OCI-LY1 (cell line): ENCODE measurements around the gene GAD2.

Experiments
- H2AFZ ChIP-seq: fragments of 200-600 bp; sonication (generic), shearing (Covaris generic); 2 replicates; pipeline ENCODE4 v1.6.0; 2014; ENCODE audit warnings: antibody characterized with exemption, mild to moderate bottlenecking, low read length
- H3F3A ChIP-seq: fragments of 200-600 bp; sonication (generic), shearing (Covaris generic); 2 replicates; pipeline ENCODE4 v1.6.0; 2014; ENCODE audit warnings: mild to moderate bottlenecking, antibody characterized with exemption, low read length, moderate library complexity; ENCODE audit not compliant: insufficient read depth
- H3K27ac ChIP-seq: fragments of 200-600 bp; sonication (generic); 2 replicates; pipeline ENCODE4 v1.5.1; 2014; ENCODE audit warnings: low read length, mixed run types, mild to moderate bottlenecking, low read depth; ENCODE audit not compliant: poor library complexity, severe bottlenecking
- H3K27me3 ChIP-seq: fragments of 200-600 bp; sonication (generic); 2 replicates; pipeline ENCODE4 v1.6.0; 2014; ENCODE audit warnings: antibody characterized with exemption, mild to moderate bottlenecking, low read length, moderate library complexity; ENCODE audit not compliant: insufficient read depth
- H3K36me3 ChIP-seq: fragments of 200-600 bp; sonication (generic); 2 replicates; pipeline ENCODE4 v1.6.1; 2014; ENCODE audit warnings: mild to moderate bottlenecking, antibody characterized with exemption, low read length, moderate library complexity, mixed read lengths; ENCODE audit not compliant: insufficient read depth
- H3K4me1 ChIP-seq: fragments of 200-600 bp; sonication (generic); 2 replicates; pipeline ENCODE4 v1.5.1; 2014; ENCODE audit warnings: mild to moderate bottlenecking, low read length, moderate library complexity; ENCODE audit not compliant: insufficient read depth, severe bottlenecking
- H3K4me2 ChIP-seq: fragments of 200-600 bp; sonication (generic), shearing (Covaris generic); 2 replicates; pipeline ENCODE4 v1.6.1; 2014; ENCODE audit warnings: low read length
- H3K4me3 ChIP-seq: fragments of 200-600 bp; sonication (generic); 2 replicates; pipeline ENCODE4 v1.5.1; 2014; ENCODE audit warnings: low read length, low read depth, mild to moderate bottlenecking, mixed read lengths; ENCODE audit not compliant: poor library complexity, severe bottlenecking
- H3K79me2 ChIP-seq: fragments of 200-600 bp; shearing (Covaris generic); 2 replicates; pipeline ENCODE4 v1.6.1; 2016; ENCODE audit warnings: mixed run types, low read length, mixed read lengths; ENCODE audit not compliant: insufficient read depth
- H3K9ac ChIP-seq: fragments of 200-600 bp; sonication (generic), shearing (Covaris generic); 2 replicates; pipeline ENCODE4 v1.6.1; 2014; ENCODE audit warnings: mild to moderate bottlenecking, low read length, mixed read lengths
- H3K9me2 ChIP-seq: fragments of 200-600 bp; sonication (generic), shearing (Covaris generic); 2 replicates; pipeline ENCODE4 v1.6.1; 2014; ENCODE audit warnings: low read depth, mild to moderate bottlenecking, low read length, mixed read lengths
- H3K9me3 ChIP-seq: fragments of 200-600 bp; shearing (Covaris generic); 2 replicates; pipeline ENCODE4 v1.6.1; 2014; ENCODE audit warnings: low read length, mixed read lengths
- H4K20me1 ChIP-seq: fragments of 200-600 bp; sonication (generic), shearing (Covaris generic); 2 replicates; pipeline ENCODE4 v1.6.0; 2016; ENCODE audit warnings: mild to moderate bottlenecking, low read length; ENCODE audit not compliant: insufficient read depth
- CTCF ChIP-seq: fragments of 200-600 bp; sonication (generic), shearing (Covaris generic); IDR thresholded peaks from 2 replicates; pipeline ENCODE4 v1.5.1; 2017; ENCODE audit warnings: mild to moderate bottlenecking, antibody characterized with exemption, low read length, moderate library complexity, mixed read lengths
- EZH2 ChIP-seq: fragments of 200-600 bp; sonication (generic), shearing (Covaris generic); IDR thresholded peaks from 2 replicates; pipeline ENCODE4 v1.8.0; 2017; ENCODE audit warnings: borderline replicate concordance, mixed run types, mild to moderate bottlenecking, antibody characterized with exemption, low read length, moderate library complexity, mixed read lengths

GAD2 gene

DNA sequence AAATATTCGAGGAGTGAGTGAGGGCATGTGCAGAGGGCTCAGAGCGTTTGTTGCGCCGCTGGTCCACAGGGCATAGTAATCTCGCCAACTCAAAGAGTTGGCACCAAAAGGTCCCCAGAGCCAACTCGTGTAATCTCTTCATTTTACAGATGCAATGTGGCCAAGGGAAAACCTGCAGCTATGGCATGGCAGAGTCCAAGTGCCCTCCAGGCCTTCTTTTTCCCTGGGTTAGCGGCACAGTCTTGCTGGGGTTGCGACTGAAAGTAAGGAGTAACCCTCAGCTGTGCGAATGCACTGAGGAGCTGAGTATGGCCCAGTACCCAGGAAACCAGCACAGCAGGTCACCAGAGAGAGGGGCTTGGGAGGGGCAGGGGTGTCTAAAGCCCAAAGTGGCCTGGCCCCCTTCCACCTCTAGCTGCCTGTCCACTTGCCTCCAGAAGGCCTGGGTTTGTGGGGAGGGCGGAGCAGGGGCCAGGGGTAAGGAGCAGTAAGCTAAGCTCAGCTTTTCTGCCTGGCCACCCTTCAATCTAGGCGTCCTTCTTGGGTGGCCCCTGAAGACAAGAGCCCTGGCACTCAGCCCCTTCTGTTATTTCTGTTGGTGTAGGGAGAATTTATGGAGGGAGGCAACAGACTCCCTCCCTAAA, 3.3 kb upstream of the GAD2 start:
- no peaks in the 10 kb centered on the region for H3K79me2 ChIP-seq
- no peaks in the 10 kb centered on the region for H3K36me3 ChIP-seq
- H3K4me3 ChIP-seq: no peak overlapping the region
- no peaks in the 10 kb centered on the region for H3K4me1 ChIP-seq
- no peaks in the 10 kb centered on the region for H3K9me3 ChIP-seq
- no peak for TF ChIP-seq CTCF
- TF ChIP-seq EZH2: no peak
- H3F3A ChIP-seq: no peaks in the 10 kb centered on the region
- no peak overlapping the region for H3K4me2 ChIP-seq
- H3K9me2 ChIP-seq: no peaks in the 10 kb centered on the region
- H3K27ac ChIP-seq: no peak overlapping the region
- H3K9ac ChIP-seq: no peak overlapping the region
- H3K27me3 ChIP-seq: no peaks in the 10 kb centered on the region
- no peaks in the 10 kb centered on the region for H4K20me1 ChIP-seq
- H2AFZ ChIP-seq: no peak overlapping the region

DNA sequence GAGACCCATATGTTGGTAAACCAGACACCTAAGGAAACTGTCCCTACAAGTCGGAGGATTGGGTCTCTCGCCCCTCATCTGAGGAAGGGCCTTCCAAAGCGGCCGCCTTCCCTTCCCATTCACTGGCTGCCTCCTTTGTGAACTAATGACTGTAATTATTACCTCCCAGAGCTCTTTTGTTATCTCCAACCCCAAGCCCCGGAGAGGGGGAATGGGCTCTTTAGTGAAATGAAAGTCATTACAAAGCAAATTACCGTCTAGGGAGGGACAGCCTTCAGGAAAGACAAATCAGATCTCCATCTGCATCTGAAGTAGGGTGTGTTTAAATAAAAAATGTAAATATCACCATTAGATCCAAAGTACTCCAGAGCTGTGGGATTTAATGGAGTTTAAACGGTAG, 2.6 kb upstream of the GAD2 start:
- Histone ChIP-seq H3K9me2 (no peaks in the 10 kb centered on the region), H3K27me3 (no peaks in the 10 kb centered on the region), H2AFZ (no peak overlapping the region), H3K9me3 (no peaks in the 10 kb centered on the region), H4K20me1 (no peaks in the 10 kb centered on the region), H3F3A (no peaks in the 10 kb centered on the region), H3K79me2 (no peaks in the 10 kb centered on the region), H3K4me3 (no peak overlapping the region), H3K9ac (no peak overlapping the region), H3K36me3 (no peaks in the 10 kb centered on the region), H3K27ac (no peak overlapping the region), H3K4me1 (no peaks in the 10 kb centered on the region), H3K4me2 (no peak overlapping the region)
- TF ChIP-seq EZH2 (no peak), CTCF (no peak)

DNA sequence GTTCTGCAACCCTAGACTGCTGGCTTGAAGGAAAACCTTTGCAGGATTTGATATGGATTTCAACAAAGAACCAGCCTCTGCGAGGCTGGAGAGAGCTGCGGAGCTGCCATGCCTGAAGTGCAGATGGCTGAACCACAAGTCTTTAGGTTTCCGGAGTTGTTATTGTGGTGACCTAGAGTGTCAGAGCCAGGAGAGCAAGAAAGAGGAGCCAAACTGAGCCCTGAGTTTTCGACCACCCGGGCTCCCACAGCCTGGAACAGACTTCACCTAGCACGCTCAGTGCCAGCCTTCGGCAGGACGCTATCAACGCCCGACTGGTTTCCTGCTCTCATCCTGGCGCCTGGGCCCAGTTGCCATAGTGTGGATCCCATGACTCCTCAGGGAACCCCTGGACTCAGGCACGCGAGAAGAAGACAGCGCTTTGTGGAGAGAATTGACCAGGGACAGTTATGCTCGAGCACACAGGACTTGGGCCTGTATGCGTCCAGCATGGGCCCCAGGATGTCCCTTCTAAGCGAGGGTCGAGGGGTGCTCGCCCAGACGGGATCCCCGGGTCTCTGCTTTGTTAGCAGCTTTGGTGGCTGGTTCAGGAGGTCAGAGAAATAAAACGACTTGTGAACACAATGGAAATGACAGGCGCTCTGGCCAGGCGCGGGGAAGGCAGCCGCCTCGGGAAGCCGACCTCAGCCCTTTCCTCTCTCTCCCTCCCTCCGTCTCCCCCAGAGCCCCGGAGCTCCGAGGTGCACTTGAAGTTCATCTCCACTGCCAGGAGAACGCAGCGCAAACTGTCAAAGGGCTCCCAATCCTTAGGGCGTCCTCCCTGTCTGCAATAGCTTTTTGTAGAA, 1.8 kb upstream of the GAD2 start:
- Histone ChIP-seq H3K4me2 (no peak overlapping the region), H4K20me1 (no peaks in the 10 kb centered on the region), H3K9me3 (no peaks in the 10 kb centered on the region), H3K4me1 (no peaks in the 10 kb centered on the region), H3K27ac (no peak overlapping the region), H2AFZ (no peak overlapping the region), H3K79me2 (no peaks in the 10 kb centered on the region), H3F3A (no peaks in the 10 kb centered on the region), H3K27me3 (no peaks in the 10 kb centered on the region), H3K9me2 (no peaks in the 10 kb centered on the region), H3K4me3 (no peak overlapping the region), H3K36me3 (no peaks in the 10 kb centered on the region), H3K9ac (no peak overlapping the region)
- TF ChIP-seq CTCF: no peak
- no peak for TF ChIP-seq EZH2
